GM12878 (cell line): ENCODE measurements around the gene BCAS4. TPM values are rescaled to one million over a fixed set of nuclear protein-coding genes. Genes with fewer than 3 reads are reported as not detected.

Source experiments
- ATAC-seq: fragments of 200-7000 bp; cut with Tn5 transposase; 3 replicates; pipeline ENCODE4 v1.9.1; 2020; ENCODE audit warnings: mild to moderate bottlenecking, moderate library complexity
- BruUV-seq: library from RNA; stranded (reverse); fragments of 400-500 nt; replicated peaks from 2 replicates; lab custom pipeline; 2021; lab: Mats Ljungman, UMichigan
- CTCF ChIA-PET: fragments of 300-600 bp; sonication (Branson Sonifier 250); formaldehyde crosslinking; extraction: SDS; loops from one replicate; lab custom pipeline; 2021; ENCODE audit warnings: inconsistent platforms; lab: Yijun Ruan, JAX
- POLR2A ChIA-PET: fragments of 350-600 bp; formaldehyde crosslinking; extraction: SDS; loops from one replicate; lab custom pipeline; 2021; ENCODE audit warnings: inconsistent platforms; lab: Charles Lee
- RAD21 ChIA-PET: fragments of 300-600 bp; sonication (Branson Sonifier 250); formaldehyde crosslinking; loops from one replicate; lab custom pipeline; 2023; ENCODE audit warnings: antibody characterized with exemption; ENCODE audit not compliant: unreplicated experiment; lab: Charles Lee
- SMC1A ChIA-PET: fragments of 300-600 bp; sonication (Branson Sonifier 250); formaldehyde crosslinking; loops from one replicate; lab custom pipeline; 2023; ENCODE audit not compliant: unreplicated experiment, uncharacterized antibody; lab: Charles Lee
- DNase-seq: peaks from one replicate; pipeline ENCODE4 v3.0.0-alpha.2; 2011; ENCODE audit warnings: low read depth, low spot score
- FAIRE-seq: peaks from 3 replicates; lab custom pipeline; 2011; peaks lifted over from hg19 to GRCh38; lab: Jason Lieb, UNC
- H2AFZ ChIP-seq: 2 replicates; pipeline ENCODE4 v1.6.0; 2011; ENCODE audit warnings: low read depth, low read length, control low read depth; ENCODE audit not compliant: control insufficient read depth
- H3K27ac ChIP-seq: 2 replicates; pipeline ENCODE4 v1.5.1; 2011; ENCODE audit warnings: control low read depth; ENCODE audit not compliant: control insufficient read depth, insufficient read depth
- H3K27me3 ChIP-seq, 2 experiments: replicated peaks in 1 of 2; 2 replicates each; pipeline versions ENCODE4 v1.6.0 to v1.6.1; 2011; ENCODE audit warnings: low read length in 1 of 2; ENCODE audit not compliant: control insufficient read depth in 2 of 2, insufficient read depth in 2 of 2
- H3K36me3 ChIP-seq, 2 experiments: 2 replicates each; pipeline ENCODE4 v1.5.1; 2011; ENCODE audit warnings: low read length in 1 of 2; ENCODE audit not compliant: control insufficient read depth in 2 of 2, insufficient read depth in 2 of 2
- H3K4me1 ChIP-seq: 2 replicates; pipeline ENCODE4 v1.6.1; 2011; ENCODE audit warnings: mild to moderate bottlenecking, low read length, moderate library complexity, mixed read lengths; ENCODE audit not compliant: control insufficient read depth, insufficient read depth
- H3K4me2 ChIP-seq: 2 replicates; pipeline ENCODE4 v1.6.0; 2011; ENCODE audit warnings: control low read depth; ENCODE audit not compliant: control insufficient read depth, insufficient read depth
- H3K4me3 ChIP-seq: fragments of 200-600 bp; sonication (generic); 2 replicates; pipeline ENCODE4 v1.5.1; 2016
- H3K79me2 ChIP-seq: 2 replicates; pipeline ENCODE4 v1.6.0; 2011; ENCODE audit warnings: low read length; ENCODE audit not compliant: control insufficient read depth, insufficient read depth
- H3K9ac ChIP-seq: 2 replicates; pipeline ENCODE4 v1.8.0; 2011; ENCODE audit warnings: low read length, control low read depth, mixed read lengths; ENCODE audit not compliant: control insufficient read depth, insufficient read depth
- H3K9me3 ChIP-seq: replicated peaks from 3 replicates; pipeline ENCODE4 v1.5.1; 2011; ENCODE audit warnings: mild to moderate bottlenecking, low read length; ENCODE audit not compliant: control insufficient read depth, insufficient read depth
- H4K20me1 ChIP-seq: 2 replicates; pipeline ENCODE4 v1.6.0; 2011; ENCODE audit not compliant: control insufficient read depth, insufficient read depth
- BCL11A ChIP-seq: IDR thresholded peaks from 2 replicates; pipeline ENCODE4 v1.6.1; 2011; ENCODE audit warnings: low read depth, low read length
- BHLHE40 ChIP-seq, 2 experiments: fragments of 450-650 bp in 1 of 2; IDR thresholded peaks; 2 replicates each; pipeline ENCODE4 v1.6.1; 2011 to 2017; ENCODE audit warnings: low read depth in 2 of 2, borderline replicate concordance in 1 of 2, improper control_type of control experiment in 1 of 2, low read length in 1 of 2, mild to moderate bottlenecking in 1 of 2
- BMI1 ChIP-seq: fragments of 450-650 bp; IDR thresholded peaks from 2 replicates; pipeline ENCODE4 v1.6.1; 2016; ENCODE audit warnings: mild to moderate bottlenecking, moderate library complexity, borderline replicate concordance
- CBX3 ChIP-seq: fragments of 200-600 bp; sonication (generic); IDR thresholded peaks from 2 replicates; pipeline ENCODE4 v1.6.1; 2016; ENCODE audit warnings: low read depth, borderline replicate concordance
- CHD1 ChIP-seq: IDR thresholded peaks from 2 replicates; pipeline ENCODE4 v1.6.1; 2012; ENCODE audit warnings: low read depth, low read length, improper control_type of control experiment
- CHD4 ChIP-seq: fragments of 200-600 bp; sonication (generic); IDR thresholded peaks from 2 replicates; pipeline ENCODE4 v1.6.1; 2016; ENCODE audit warnings: mild to moderate bottlenecking
- CTCF ChIP-seq, 3 experiments: IDR thresholded peaks in 2 of 3; conservative IDR thresholded peaks in 1 of 3; 2 replicates each; pipeline ENCODE4 v1.5.1; 2011; ENCODE audit warnings: low read depth in 3 of 3, low read length in 3 of 3, mild to moderate bottlenecking in 3 of 3, control low read depth in 2 of 3, moderate library complexity in 2 of 3, inconsistent platforms in 1 of 3, mixed read lengths in 1 of 3; ENCODE audit not compliant: control insufficient read depth in 2 of 3, insufficient read depth in 1 of 3; ENCODE audit errors: extremely low read depth in 1 of 3
- KLF5 ChIP-seq: fragments of 450-650 bp; IDR thresholded peaks from 2 replicates; pipeline ENCODE4 v1.6.1; 2014; ENCODE audit warnings: mild to moderate bottlenecking; ENCODE audit not compliant: partially characterized antibody
- MTA2 ChIP-seq: fragments of 450-650 bp; IDR thresholded peaks from 2 replicates; pipeline ENCODE4 v1.6.1; 2016; ENCODE audit warnings: low read depth, mild to moderate bottlenecking, moderate library complexity
- NR2C2 ChIP-seq: IDR thresholded peaks from 2 replicates; pipeline ENCODE4 v1.6.1; 2011; ENCODE audit warnings: borderline replicate concordance, low read depth; ENCODE audit not compliant: control insufficient read depth, insufficient read length
- RB1 ChIP-seq: fragments of 450-650 bp; formaldehyde crosslinking; IDR thresholded peaks from 2 replicates; pipeline ENCODE4 v1.6.1; 2017; ENCODE audit warnings: mild to moderate bottlenecking, borderline replicate concordance
- STAT1 ChIP-seq: fragments of 450-650 bp; conservative IDR thresholded peaks from 2 replicates; pipeline ENCODE4 v1.6.1; 2014; ENCODE audit warnings: antibody characterized with exemption, mild to moderate bottlenecking
- STAT3 ChIP-seq: IDR thresholded peaks from 2 replicates; pipeline ENCODE4 v1.6.1; 2011; ENCODE audit warnings: low read depth, low read length, improper control_type of control experiment
- USF1 ChIP-seq: IDR thresholded peaks from 2 replicates; pipeline ENCODE4 v1.6.1; 2011; ENCODE audit warnings: borderline replicate concordance, low read depth, mild to moderate bottlenecking, moderate library complexity, mixed read lengths, low read length; ENCODE audit not compliant: insufficient read depth; ENCODE audit errors: extremely low read length
- USF2 ChIP-seq: IDR thresholded peaks from 2 replicates; pipeline ENCODE4 v1.6.1; 2011; ENCODE audit warnings: low read depth, low read length, improper control_type of control experiment, borderline replicate concordance
- ZBTB4 ChIP-seq: fragments of 450-650 bp; formaldehyde crosslinking; IDR thresholded peaks from 2 replicates; pipeline ENCODE4 v1.4.0; 2022; ENCODE audit warnings: mild to moderate bottlenecking, moderate library complexity
- WGBS: methylation state at CpG from one replicate; pipeline ENCODE4 v1.1.6; 2016; ENCODE audit warnings: low lambda C conversion rate; ENCODE audit not compliant: insufficient replicate concordance, insufficient coverage; ENCODE audit errors: missing lambda C conversion rate; 5-methylcytosine and 5-hydroxymethylcytosine counted together
- in situ Hi-C: fragments of 300-500 bp; cut with MboI; formaldehyde crosslinking; loops from 9 replicates; pipeline ENCODE4 v1.14.3; 2018; ENCODE audit warnings: mixed read lengths
- intact Hi-C: fragments of 100-400 bp; cut with micrococcal nuclease; formaldehyde crosslinking; loops from one replicate; pipeline ENCODE4 v1.14.2; 2022; ENCODE audit not compliant: unreplicated experiment
- polyA plus RNA-seq, 11 experiments: library from polyadenylated mRNA; depleted of rRNA in 4 of 11; unstranded in 6 of 11; stranded (reverse) in 5 of 11; fragments of >200 nt; fragmentation: Nextera tagmentation in 4 of 11; fragmentation: Illumina TruSeq in 1 of 11; extraction: Ambion mirVana in 4 of 11; extraction: Trizol in 1 of 11; gene quantifications; 1 replicate in 1 of 11; 2 replicates in 10 of 11; pipeline versions ENCODE4 v1.2.1 to v1.2.3, GENCODE V29; 2011 to 2016; ENCODE audit warnings: inconsistent platforms in 2 of 11, missing spikeins in 2 of 11, low read depth in 1 of 11
- total RNA-seq, 4 experiments: library from RNA; depleted of rRNA in 3 of 4; stranded (reverse); fragments of >200 nt in 3 of 4; fragmentation: Illumina TruSeq in 1 of 4; extraction: Trizol in 1 of 4; gene quantifications; 2 replicates each; pipeline versions ENCODE4 v1.2.1 to v1.2.3, GENCODE V29; 2013 to 2021

The BCAS4 gene
- total and polyA plus RNA-seq, 10 of the 15 experiments (the other 5 are each of a cell fraction or from before 2014, with no cell fraction given): 14.8 to 214 (median 65.3) TPM

GRCh38 chr20:50898475-50898874, 103.6 kb downstream of the BCAS4 start (continued):
- TF ChIP-seq RB1 (no peak), BMI1 (no peak), CHD1 (no peak), BHLHE40 (IDR thresholded peaks at IDR 0.05; ENCODE audit: borderline replicate concordance in 1 of 2, low read depth in 2 of 2, low read length in 1 of 2) (no peak), NR2C2 (no peak), BCL11A (no peak), ZBTB4 (CRISPR knock-in tag) (no peak), KLF5 (no peak), STAT1 (no peak)

GRCh38 chr20:50900261-50900660, 105.4 kb downstream of the BCAS4 start:
- peaks cover 6% of the 10 kb centered on the region; the same call in 1 of the 2 replicates for H4K20me1 ChIP-seq
- ChIA-PET SMC1A (interaction anchor here (1.3 to 2.0 kb wide), 2 partner anchors 9 to 29 kb away, joined by 3 to 8 read pairs; no protein-coding TSS in a partner anchor), RAD21 (interaction anchor here (0.7 kb wide), 1 partner anchor 15 kb away, joined by 3 read pairs; no protein-coding TSS in a partner anchor), CTCF (interaction anchor here (0.9 to 4.5 kb wide), 5 partner anchors 11 to 106 kb away, joined by 3 to 17 read pairs (median 4); partner anchors contain the start of gene BCAS4), POLR2A (interaction anchor here (1.7 kb wide), 1 partner anchor 9 kb away, joined by 12 read pairs; no protein-coding TSS in a partner anchor)
- BruUV-seq: no TSS peak
- in situ Hi-C loops: no loop called here
- H3K27ac ChIP-seq: no peak overlapping the region
- ATAC-seq: no peak
- H3K27me3 ChIP-seq: no peaks in the 10 kb centered on the region
- no peak for DNase-seq
- H3K4me2 ChIP-seq: no peak overlapping the region
- no peak overlapping the region for H3K9ac ChIP-seq
- peaks cover 36% of the 10 kb centered on the region for H3K79me2 ChIP-seq
- no peaks in the 10 kb centered on the region for H3K4me1 ChIP-seq
- H2AFZ ChIP-seq: no peak overlapping the region
- peaks cover 16% of the 10 kb centered on the region in 2 experiments for H3K36me3 ChIP-seq
- no peaks in the 10 kb centered on the region for H3K9me3 ChIP-seq
- FAIRE-seq: no peak
- 97% methylated on average over 7 of the region's 7 CpGs for WGBS
- no peak overlapping the region for H3K4me3 ChIP-seq
- intact Hi-C loops: no loop called here
- TF ChIP-seq USF1 (no peak), CHD4 (no peak), USF2 (no peak), CTCF (IDR thresholded peaks at IDR 0.05 in 2 of 3, conservative IDR thresholded peaks at IDR 0.05 in 1 of 3; ENCODE audit: control insufficient read depth in 2 of 3, extremely low read depth in 1 of 3, insufficient read depth in 1 of 3, low read depth in 3 of 3, low read length in 3 of 3) (no peak), STAT3 (no peak), STAT1 (no peak), CBX3 (no peak), MTA2 (no peak)
